H9 (cell line): ENCODE measurements around the gene DGUOK. TPM values are rescaled to one million over a fixed set of nuclear protein-coding genes. Genes with fewer than 3 reads are reported as not detected.
A peak's percentile ranks its signal among the peaks of the same experiment; 100 is the strongest.

ENCODE experiments used
- DNase-seq: peaks from one replicate; pipeline ENCODE4 v3.0.0-alpha.2; 2017
- H2AFZ ChIP-seq: one replicate; pipeline ENCODE4 v1.6.1; 2013; ENCODE audit warnings: mild to moderate bottlenecking, low read length, control low read depth, moderate library complexity
- H2AK5ac ChIP-seq: 2 replicates; pipeline ENCODE4 v1.6.1; 2013; ENCODE audit warnings: low read length, control low read depth, mixed read lengths; ENCODE audit not compliant: insufficient read length
- H2BK120ac ChIP-seq: one replicate; pipeline ENCODE4 v1.6.1; 2013; ENCODE audit warnings: low read depth, mild to moderate bottlenecking, low read length, control low read depth, inconsistent platforms; ENCODE audit not compliant: poor library complexity, severe bottlenecking
- H2BK12ac ChIP-seq: 2 replicates; pipeline ENCODE4 v1.6.1; 2013; ENCODE audit warnings: low read length, control low read depth, mixed read lengths, low read depth; ENCODE audit not compliant: insufficient read length
- H2BK15ac ChIP-seq: 2 replicates; pipeline ENCODE4 v1.6.1; 2013; ENCODE audit warnings: low read depth, low read length, control low read depth
- H2BK20ac ChIP-seq: one replicate; pipeline ENCODE4 v1.6.1; 2013; ENCODE audit warnings: low read depth, mild to moderate bottlenecking, low read length, control low read depth, inconsistent platforms; ENCODE audit not compliant: poor library complexity, severe bottlenecking
- H2BK5ac ChIP-seq: 2 replicates; pipeline ENCODE4 v1.6.1; 2013; ENCODE audit warnings: low read length, control low read depth, mixed read lengths; ENCODE audit not compliant: insufficient read length
- H3K14ac ChIP-seq: 2 replicates; pipeline ENCODE4 v1.6.1; 2013; ENCODE audit warnings: low read length, control low read depth; ENCODE audit not compliant: insufficient read depth
- H3K18ac ChIP-seq: 2 replicates; pipeline ENCODE4 v1.6.1; 2013; ENCODE audit warnings: low read depth, mild to moderate bottlenecking, mixed read lengths, low read length, control low read depth; ENCODE audit not compliant: insufficient read length
- H3K23ac ChIP-seq: 2 replicates; pipeline ENCODE4 v1.6.1; 2013; ENCODE audit warnings: low read length, control low read depth, mixed read lengths, low read depth; ENCODE audit not compliant: insufficient read length
- H3K23me2 ChIP-seq: 2 replicates; pipeline ENCODE4 v1.6.1; 2013; ENCODE audit warnings: low read depth, mild to moderate bottlenecking, mixed read lengths, low read length, control low read depth; ENCODE audit not compliant: insufficient read length, poor library complexity, severe bottlenecking
- H3K27ac ChIP-seq: 2 replicates; pipeline ENCODE4 v1.5.1; 2013; ENCODE audit warnings: low read length, control low read depth, mixed read lengths, low read depth; ENCODE audit not compliant: insufficient read length
- H3K27me3 ChIP-seq: 2 replicates; pipeline ENCODE4 v1.6.1; 2013; ENCODE audit warnings: low read length, control low read depth, inconsistent platforms; ENCODE audit not compliant: insufficient read depth
- H3K4ac ChIP-seq: 2 replicates; pipeline ENCODE4 v1.6.1; 2013; ENCODE audit warnings: low read depth, mild to moderate bottlenecking, control low read depth, inconsistent platforms, low read length, moderate library complexity
- H3K4me1 ChIP-seq: 2 replicates; pipeline ENCODE4 v1.6.1; 2013; ENCODE audit warnings: low read length, control low read depth, inconsistent platforms; ENCODE audit not compliant: insufficient read depth
- H3K4me2 ChIP-seq: 2 replicates; pipeline ENCODE4 v1.6.1; 2013; ENCODE audit warnings: low read length, control low read depth, mixed read lengths; ENCODE audit not compliant: insufficient read length, insufficient read depth
- H3K56ac ChIP-seq: 2 replicates; pipeline ENCODE4 v1.6.1; 2013; ENCODE audit warnings: low read depth, mild to moderate bottlenecking, mixed read lengths, low read length, control low read depth; ENCODE audit not compliant: insufficient read length
- H3K79me1 ChIP-seq: 2 replicates; pipeline ENCODE4 v1.6.1; 2013; ENCODE audit warnings: low read depth, mild to moderate bottlenecking, moderate library complexity, low read length, control low read depth, inconsistent platforms; ENCODE audit not compliant: insufficient read depth, poor library complexity, severe bottlenecking
- H3K79me2 ChIP-seq: 2 replicates; pipeline ENCODE4 v1.6.1; 2013; ENCODE audit warnings: low read length, control low read depth, inconsistent platforms; ENCODE audit not compliant: insufficient read depth
- H3K9ac ChIP-seq: 2 replicates; pipeline ENCODE4 v1.6.1; 2013; ENCODE audit warnings: low read length, control low read depth, mixed read lengths; ENCODE audit not compliant: insufficient read length; ENCODE audit errors: extremely low read depth
- H3K9me3 ChIP-seq: one replicate; pipeline ENCODE4 v1.6.1; 2013; ENCODE audit warnings: low read depth, low read length, inconsistent platforms; ENCODE audit not compliant: control insufficient read depth
- H3T11ph ChIP-seq: one replicate; pipeline ENCODE4 v1.6.1; 2013; ENCODE audit warnings: mild to moderate bottlenecking, low read length, control low read depth, inconsistent platforms
- H4K20me1 ChIP-seq: one replicate; pipeline ENCODE4 v1.6.1; 2013; ENCODE audit not compliant: control insufficient read depth, insufficient read length, insufficient read depth
- H4K5ac ChIP-seq: 2 replicates; pipeline ENCODE4 v1.6.1; 2013; ENCODE audit warnings: low read depth, mild to moderate bottlenecking, mixed read lengths, low read length, control low read depth; ENCODE audit not compliant: insufficient read length
- H4K8ac ChIP-seq: replicated peaks from 2 replicates; pipeline ENCODE4 v1.6.1; 2013; ENCODE audit warnings: low read length, control low read depth, mixed read lengths, low read depth; ENCODE audit not compliant: insufficient read length
- H4K91ac ChIP-seq: 2 replicates; pipeline ENCODE4 v1.6.1; 2013; ENCODE audit warnings: low read depth, mild to moderate bottlenecking, moderate library complexity, mixed read lengths, low read length, control low read depth; ENCODE audit not compliant: insufficient read length
- H3K27ac Mint-ChIP-seq, 3 experiments: 2 replicates in 2 of 3; 3 replicates in 1 of 3; pipeline ENCODE4 v1.8.0; 2020 to 2021; ENCODE audit warnings: mixed read lengths in 3 of 3, mild to moderate bottlenecking in 1 of 3, moderate library complexity in 1 of 3
- H3K27me3 Mint-ChIP-seq: 2 replicates; pipeline ENCODE4 v1.8.0; 2021; ENCODE audit warnings: low read depth, mild to moderate bottlenecking, moderate library complexity, mixed read lengths
- H3K36me3 Mint-ChIP-seq, 3 experiments: 2 replicates in 2 of 3; 3 replicates in 1 of 3; pipeline ENCODE4 v1.8.0; 2020 to 2021; ENCODE audit warnings: low read depth in 3 of 3, mixed read lengths in 3 of 3; ENCODE audit not compliant: insufficient read depth in 1 of 3
- H3K4me1 Mint-ChIP-seq, 2 experiments: 2 replicates each; pipeline ENCODE4 v1.8.0; 2020; ENCODE audit warnings: mixed read lengths in 2 of 2
- H3K4me3 Mint-ChIP-seq, 2 experiments: 2 replicates in 1 of 2; 3 replicates in 1 of 2; pipeline ENCODE4 v1.8.0; 2020 to 2021; ENCODE audit warnings: mild to moderate bottlenecking in 2 of 2, mixed read lengths in 2 of 2, moderate library complexity in 1 of 2
- H3K9me3 Mint-ChIP-seq, 2 experiments: 2 replicates in 1 of 2; 3 replicates in 1 of 2; pipeline ENCODE4 v1.8.0; 2020; ENCODE audit warnings: mild to moderate bottlenecking in 2 of 2, mixed read lengths in 2 of 2, moderate library complexity in 1 of 2
- CTCF ChIP-seq: fragments of 200-600 bp; sonication (generic); conservative IDR thresholded peaks from 3 replicates; pipeline ENCODE4 v1.8.0; 2021; ENCODE audit warnings: antibody characterized with exemption, mild to moderate bottlenecking
- WGBS: extraction: QIAGEN DNeasy Blood & Tissue Kit; methylation state at CpG from one replicate; pipeline ENCODE4 v1.1.7; 2013; ENCODE audit warnings: missing lambda C conversion rate, low lambda C conversion rate, mixed read lengths; ENCODE audit not compliant: insufficient read length; ENCODE audit errors: extremely low coverage; 5-methylcytosine and 5-hydroxymethylcytosine counted together
- total RNA-seq: library from RNA; stranded (reverse); gene quantifications from 2 replicates; pipeline ENCODE4 v1.2.1, GENCODE V29; 2021

The DGUOK gene
- total RNA-seq, 1 experiment from 2014 or later = 98.5 TPM

- no peak overlapping the region for H4K91ac ChIP-seq
- H2BK15ac ChIP-seq = no peak overlapping the region
- H3K27me3 ChIP-seq = no peaks in the 10 kb centered on the region
- WGBS = no CpG with 5 or more reads among the region's 7 CpGs
- peaks cover 17% of the 10 kb centered on the region in 2 experiments for H3K4me1 Mint-ChIP-seq
- peaks cover 39% of the 10 kb centered on the region; the same call in 1 of the 2 replicates for H3K79me2 ChIP-seq
- no peak overlapping the region for H3T11ph ChIP-seq
- H3K23me2 ChIP-seq = peaks cover 5% of the 10 kb centered on the region
- no peak overlapping the region for H3K4me2 ChIP-seq
- no peaks in the 10 kb centered on the region for H4K20me1 ChIP-seq
- no peak overlapping the region for H3K9ac ChIP-seq
- TF ChIP-seq CTCF = no peak
- no peak overlapping the region for H3K4ac ChIP-seq
- no peak for DNase-seq
- H3K79me1 ChIP-seq = peaks cover 24% of the 10 kb centered on the region
- no peak overlapping the region for H3K14ac ChIP-seq
- no peak overlapping the region for H2AK5ac ChIP-seq
- H3K27ac ChIP-seq = no peak overlapping the region
- no peaks in the 10 kb centered on the region for H3K9me3 ChIP-seq
- H3K56ac ChIP-seq = no peak overlapping the region
- no peak overlapping the region for H3K18ac ChIP-seq
- no peaks in the 10 kb centered on the region for H3K4me1 ChIP-seq
- no peak overlapping the region for H4K8ac ChIP-seq
- no peak overlapping the region for H2BK5ac ChIP-seq
- no peaks in the 10 kb centered on the region for H3K27me3 Mint-ChIP-seq
- H3K27ac Mint-ChIP-seq = peak overlapping the region in 1 of 3 experiments; percentile 36; a peak in 1 of 7 replicates
- no peak overlapping the region for H2BK20ac ChIP-seq
- no peak overlapping the region for H2AFZ ChIP-seq
- H3K36me3 Mint-ChIP-seq = peaks cover 0 to 28% (median 21%) of the 10 kb centered on the region in 3 experiments; a peak in 5 of 7 replicates
- H3K23ac ChIP-seq = no peak overlapping the region
- H4K5ac ChIP-seq = no peak overlapping the region
- H3K9me3 Mint-ChIP-seq = no peaks in the 10 kb centered on the region
- H2BK12ac ChIP-seq = no peak overlapping the region
- H3K4me3 Mint-ChIP-seq = no peak overlapping the region
- H2BK120ac ChIP-seq = no peak overlapping the region
Observed at GRCh38 chr2:73931531-73932500, 5.1 kb downstream of the DGUOK start.
